ENCODE data around the gene HSPA2. TPM values are rescaled to one million over a fixed set of nuclear protein-coding genes. Genes with fewer than 3 reads are reported as not detected.
A peak's percentile ranks its signal among the peaks of the same experiment; 100 is the strongest.

HSPA2 gene
- total RNA-seq, 1 donor from 2014 or later: 34.0 TPM

DNA sequence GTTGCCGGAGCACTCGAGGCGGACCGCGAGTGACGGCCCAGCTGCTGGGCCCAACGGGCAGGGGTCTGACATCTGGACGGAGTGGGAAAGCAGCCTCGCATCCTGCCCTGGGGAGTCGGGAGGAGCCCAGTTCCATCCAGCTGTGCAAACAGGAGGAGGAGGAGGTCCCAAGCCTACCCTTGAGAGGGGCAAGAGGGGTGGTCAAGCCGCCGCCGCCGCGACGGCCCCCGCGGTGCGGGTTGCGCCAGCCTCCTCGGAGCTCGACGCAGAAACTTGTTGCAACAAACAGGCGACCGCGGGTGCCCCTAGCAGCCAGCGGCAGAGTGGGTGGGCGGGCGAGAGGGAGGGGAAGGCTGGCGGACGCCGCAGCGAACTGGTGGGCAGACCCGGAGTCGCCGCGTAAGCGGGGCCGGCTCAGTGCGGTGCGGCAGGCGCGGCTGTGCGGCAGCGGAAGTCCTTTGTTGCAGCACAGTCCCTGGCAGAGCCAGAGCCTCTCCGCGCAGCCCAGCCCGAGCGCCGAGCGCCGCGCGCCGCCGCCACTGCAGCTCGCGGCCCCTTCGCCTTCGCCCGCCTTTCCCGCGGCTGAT lies 36.1 kb upstream of the HSPA2 start, which contains the start of gene ZBTB1:
Gene ZBTB1, plus strand, starts transcription at position 461 of the 587 bp plus-strand sequence. CDS start 16,735 bp downstream, outside the sequence.
- Histone ChIP-seq H3K4me3 (peak within 1 kb of the TSS; percentile 95), H3K27me3 (ENCODE audit: low read depth) (no peaks in the 10 kb centered on the region), H3K9me3 (replicated peaks) (no peaks in the 10 kb centered on the region), H3K4me1 (peaks cover 100% of the 10 kb centered on the region), H3K36me3 (no peaks in the 10 kb centered on the region), H3K27ac (replicated peaks) (peak within 1 kb of the TSS; percentile 100)
- peak; percentile 89 for DNase-seq
- intact Hi-C loops (cut with micrococcal nuclease): no loop called here
- TF ChIP-seq, protein P1, sequence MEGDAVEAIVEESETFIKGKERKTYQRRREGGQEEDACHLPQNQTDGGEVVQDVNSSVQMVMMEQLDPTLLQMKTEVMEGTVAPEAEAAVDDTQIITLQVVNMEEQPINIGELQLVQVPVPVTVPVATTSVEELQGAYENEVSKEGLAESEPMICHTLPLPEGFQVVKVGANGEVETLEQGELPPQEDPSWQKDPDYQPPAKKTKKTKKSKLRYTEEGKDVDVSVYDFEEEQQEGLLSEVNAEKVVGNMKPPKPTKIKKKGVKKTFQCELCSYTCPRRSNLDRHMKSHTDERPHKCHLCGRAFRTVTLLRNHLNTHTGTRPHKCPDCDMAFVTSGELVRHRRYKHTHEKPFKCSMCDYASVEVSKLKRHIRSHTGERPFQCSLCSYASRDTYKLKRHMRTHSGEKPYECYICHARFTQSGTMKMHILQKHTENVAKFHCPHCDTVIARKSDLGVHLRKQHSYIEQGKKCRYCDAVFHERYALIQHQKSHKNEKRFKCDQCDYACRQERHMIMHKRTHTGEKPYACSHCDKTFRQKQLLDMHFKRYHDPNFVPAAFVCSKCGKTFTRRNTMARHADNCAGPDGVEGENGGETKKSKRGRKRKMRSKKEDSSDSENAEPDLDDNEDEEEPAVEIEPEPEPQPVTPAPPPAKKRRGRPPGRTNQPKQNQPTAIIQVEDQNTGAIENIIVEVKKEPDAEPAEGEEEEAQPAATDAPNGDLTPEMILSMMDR (IDR thresholded peaks at IDR 0.05; ENCODE audit: borderline replicate concordance): no peak

DNA sequence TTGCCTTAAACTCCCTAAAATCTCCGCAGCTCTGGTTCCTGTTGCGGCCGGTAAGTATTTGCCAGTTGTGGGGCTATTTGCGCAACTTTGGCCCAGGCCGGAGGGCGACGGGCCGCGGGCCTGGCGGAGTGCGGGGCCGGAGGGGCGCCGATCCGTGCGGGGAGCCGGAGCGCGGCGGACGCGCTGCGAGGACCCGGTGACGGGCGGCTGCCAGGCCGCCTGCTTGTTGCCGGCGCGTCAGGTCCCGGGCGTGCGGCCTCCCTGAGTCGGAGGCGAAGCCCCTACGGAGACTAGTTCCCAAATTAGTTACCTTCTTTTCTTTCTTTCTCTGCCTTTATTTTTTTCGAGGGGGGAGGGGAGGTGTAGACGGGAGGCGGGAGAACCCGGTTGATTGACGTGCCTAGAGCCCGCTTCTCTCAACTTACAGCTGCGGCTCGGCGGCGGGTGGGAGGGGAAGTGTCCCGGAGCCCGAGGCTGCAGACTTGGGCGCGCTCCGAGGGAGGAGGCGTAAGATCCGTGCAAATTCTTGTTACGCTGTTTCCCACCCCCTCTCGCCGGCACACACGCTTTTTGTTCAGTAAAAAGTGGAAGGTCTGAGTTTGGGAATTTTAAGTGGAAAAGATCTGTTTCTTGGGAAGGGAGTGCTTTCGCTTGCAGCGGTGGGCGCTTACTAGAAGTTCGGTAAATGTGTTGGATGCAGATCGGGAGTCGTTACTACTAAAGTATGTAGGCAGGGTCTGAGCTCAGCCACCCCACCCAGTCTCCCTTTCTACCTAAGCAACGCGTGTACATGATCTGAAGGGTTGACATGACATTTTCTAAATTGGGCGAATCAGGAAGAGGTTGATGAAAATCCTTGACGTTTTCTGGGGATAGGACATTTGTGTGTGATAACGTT lies 35.4 kb upstream of the HSPA2 start:
- Histone ChIP-seq H3K36me3 (no peaks in the 10 kb centered on the region), H3K4me3 (peak overlapping the region; percentile 95), H3K27ac (replicated peaks) (peak overlapping the region; percentile 100), H3K4me1 (peaks cover 96% of the 10 kb centered on the region), H3K27me3 (ENCODE audit: low read depth) (no peaks in the 10 kb centered on the region), H3K9me3 (replicated peaks) (no peaks in the 10 kb centered on the region)
- TF ChIP-seq, protein P1 (IDR thresholded peaks at IDR 0.05; ENCODE audit: borderline replicate concordance): no peak
- intact Hi-C loops (cut with micrococcal nuclease): no loop called here
- peak; percentile 92 for DNase-seq

DNA sequence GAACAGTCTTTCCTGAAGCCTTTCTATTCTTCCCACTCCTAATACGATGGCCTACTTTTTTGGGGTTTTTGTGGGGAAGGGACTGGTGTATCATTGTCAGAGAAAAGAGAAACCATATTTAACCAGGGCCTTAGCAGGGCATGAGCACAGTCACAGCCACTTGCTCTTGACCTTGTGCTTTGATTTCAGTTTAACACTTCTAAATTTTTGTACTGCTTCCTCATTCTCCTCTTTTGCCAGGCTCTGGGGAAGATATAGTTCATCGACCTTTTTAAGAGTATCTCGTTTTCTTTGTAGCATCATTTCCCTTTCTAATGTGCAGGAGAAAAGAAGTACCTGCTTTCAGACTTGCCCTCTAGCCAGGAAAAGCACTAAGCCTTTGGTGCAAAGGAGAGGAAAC lies 33.8 kb upstream of the HSPA2 start:
- DNase-seq: no peak
- no peaks in the 10 kb centered on the region for H3K36me3 ChIP-seq
- no peaks in the 10 kb centered on the region for H3K9me3 ChIP-seq (replicated peaks)
- H3K27ac ChIP-seq (replicated peaks): peak overlapping the region; percentile 100
- intact Hi-C loops (cut with micrococcal nuclease): no loop called here
- TF ChIP-seq, protein P1 (IDR thresholded peaks at IDR 0.05; ENCODE audit: borderline replicate concordance): no peak
- H3K4me3 ChIP-seq: peak overlapping the region; percentile 95
- H3K27me3 ChIP-seq (ENCODE audit: low read depth): no peaks in the 10 kb centered on the region
- peaks cover 96% of the 10 kb centered on the region for H3K4me1 ChIP-seq

DNA sequence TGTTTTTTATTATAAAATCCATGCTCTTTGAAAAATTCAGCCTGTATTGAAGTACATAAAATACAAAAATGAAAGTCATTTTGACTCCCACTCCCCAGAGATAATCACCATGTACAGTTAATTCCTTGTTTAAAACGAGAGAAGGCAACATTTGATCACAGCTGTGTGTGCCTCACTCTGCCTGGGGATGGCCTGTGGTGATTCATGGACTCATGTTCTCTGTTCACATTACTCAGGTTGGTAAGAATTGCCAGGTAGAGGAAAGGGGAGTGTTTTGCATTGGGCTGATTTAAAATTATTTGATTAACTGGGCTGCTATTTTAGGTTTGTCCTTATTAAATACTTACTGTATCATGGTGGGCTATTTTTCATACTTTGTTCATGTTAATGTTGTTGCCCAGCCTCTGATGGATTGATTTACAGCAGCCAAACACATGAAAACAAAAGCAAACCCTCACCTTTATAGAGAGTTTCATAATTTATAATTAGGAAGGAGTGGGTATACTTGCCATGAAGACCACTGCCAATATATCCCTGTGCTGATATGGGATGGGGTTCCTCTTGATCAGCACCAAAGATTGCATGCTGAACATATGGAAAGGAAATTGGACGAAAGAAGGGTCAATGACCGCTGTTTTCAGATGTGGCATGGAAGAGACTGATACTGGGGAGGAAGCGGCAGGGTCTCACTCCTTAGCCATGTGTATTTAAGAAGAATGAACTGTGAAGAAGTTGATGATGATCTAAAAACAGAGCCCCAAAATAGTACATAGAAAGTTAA lies 33.0 kb upstream of the HSPA2 start:
- H3K36me3 ChIP-seq: no peaks in the 10 kb centered on the region
- peak overlapping the region; percentile 95 for H3K4me3 ChIP-seq
- intact Hi-C loops (cut with micrococcal nuclease): no loop called here
- DNase-seq: no peak
- TF ChIP-seq, protein P1 (IDR thresholded peaks at IDR 0.05; ENCODE audit: borderline replicate concordance): no peak
- H3K27ac ChIP-seq (replicated peaks): peak overlapping the region; percentile 100
- peaks cover 96% of the 10 kb centered on the region for H3K4me1 ChIP-seq
- no peaks in the 10 kb centered on the region for H3K9me3 ChIP-seq (replicated peaks)
- no peaks in the 10 kb centered on the region for H3K27me3 ChIP-seq (ENCODE audit: low read depth)

DNA sequence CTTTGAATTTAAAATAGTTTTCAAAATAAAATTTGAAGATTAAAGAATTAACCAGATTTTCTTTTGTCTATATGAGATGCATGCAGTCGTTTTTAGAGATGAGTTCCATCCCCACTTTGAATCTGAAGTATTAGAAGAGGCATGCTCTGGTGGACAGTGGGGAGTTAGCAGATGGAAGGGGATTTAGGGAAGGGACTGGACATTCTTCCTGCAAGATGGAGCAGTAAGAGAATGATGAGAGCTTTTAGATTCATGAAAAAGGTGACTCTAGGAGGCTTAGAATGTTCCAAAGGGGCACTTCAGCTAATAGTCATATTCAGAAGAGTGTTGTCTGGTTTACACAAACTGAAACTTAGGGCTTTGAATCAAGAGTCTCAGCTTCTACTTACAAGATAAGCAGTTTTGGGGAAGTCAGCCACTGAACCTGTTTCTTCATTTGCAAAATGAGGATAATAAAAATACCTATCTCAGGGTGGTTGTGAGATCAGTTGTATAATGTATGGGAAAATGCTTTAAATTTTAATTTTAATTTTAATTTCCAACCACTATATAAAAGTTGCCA lies 32.2 kb upstream of the HSPA2 start:
- no peaks in the 10 kb centered on the region for H3K9me3 ChIP-seq (replicated peaks)
- intact Hi-C loops (cut with micrococcal nuclease): no loop called here
- H3K4me3 ChIP-seq: no peak overlapping the region
- TF ChIP-seq, protein P1 (IDR thresholded peaks at IDR 0.05; ENCODE audit: borderline replicate concordance): no peak
- no peak overlapping the region for H3K27ac ChIP-seq (replicated peaks)
- no peak for DNase-seq
- H3K4me1 ChIP-seq: peaks cover 96% of the 10 kb centered on the region
- H3K27me3 ChIP-seq (ENCODE audit: low read depth): no peaks in the 10 kb centered on the region
- no peaks in the 10 kb centered on the region for H3K36me3 ChIP-seq

Measured in left ventricle myocardium inferior (tissue), 1 donor.